Motor neuron (in vitro differentiated cells): ENCODE measurements around the gene COL4A4. TPM values are rescaled to one million over a fixed set of nuclear protein-coding genes. Genes with fewer than 3 reads are reported as not detected.
A peak's percentile ranks its signal among the peaks of the same experiment; 100 is the strongest.
"Not testable (repeated sequence)": the region's sequence is repeated elsewhere in the genome, so short reads cannot be mapped to it uniquely, and the experiment has no call there.

Experiments used
- ATAC-seq, 8 experiments: fragments of 200-7000 bp; cut with Tn5 transposase; replicated peaks in 6 of 8; 2 replicates each; pipeline ENCODE4 v1.8.0; 2021; ENCODE audit warnings: mild to moderate bottlenecking in 8 of 8, moderate library complexity in 8 of 8
- H3K27ac ChIP-seq, 2 donors: fragments of 250-450 bp; sonication (Bioruptor Pico); 2 replicates each; pipeline ENCODE4 v1.9.0; 2021; ENCODE audit warnings: antibody characterized with exemption in 2 of 2, mild to moderate bottlenecking in 2 of 2, moderate library complexity in 1 of 2
- H3K4me1 ChIP-seq, 2 donors: fragments of 250-450 bp; sonication (Bioruptor Pico); replicated peaks in 1 of 2; 2 replicates each; pipeline ENCODE4 v1.6.1; 2021; ENCODE audit warnings: antibody characterized with exemption in 2 of 2, mild to moderate bottlenecking in 2 of 2, moderate library complexity in 1 of 2
- H3K4me3 ChIP-seq, 5 donors: fragments of 250-450 bp; sonication (Bioruptor Pico); 2 replicates each; pipeline ENCODE4 v1.9.0; 2021; ENCODE audit warnings: antibody characterized with exemption in 5 of 5, mild to moderate bottlenecking in 5 of 5, moderate library complexity in 4 of 5
- WGBS, 10 experiments: fragments of 450-650 bp; shearing (Covaris generic); methylation state at CpG; one replicate each; pipeline ENCODE4 v1.0.0; 2022; 5-methylcytosine and 5-hydroxymethylcytosine counted together
- in situ Hi-C, 9 experiments: fragments of 400-800 bp; cut with MboI; loops; one replicate each; pipeline ENCODE4 v1.15.0; 2021; ENCODE audit warnings: low sequenced_read_pairs in 9 of 9, low pct_unique_long_range_greater_than_20kb in 2 of 9; ENCODE audit not compliant: unreplicated experiment in 9 of 9
- total RNA-seq, 8 experiments: library from RNA; unstranded; fragments of 300-600 nt; gene quantifications; 2 replicates each; pipeline versions ENCODE4 v1.2.3 to v1.2.4, GENCODE V29; 2022

COL4A4 gene
- total RNA-seq, 8 experiments from 2014 or later = 0.08 to 1.6 (median 0.45) TPM

DNA sequence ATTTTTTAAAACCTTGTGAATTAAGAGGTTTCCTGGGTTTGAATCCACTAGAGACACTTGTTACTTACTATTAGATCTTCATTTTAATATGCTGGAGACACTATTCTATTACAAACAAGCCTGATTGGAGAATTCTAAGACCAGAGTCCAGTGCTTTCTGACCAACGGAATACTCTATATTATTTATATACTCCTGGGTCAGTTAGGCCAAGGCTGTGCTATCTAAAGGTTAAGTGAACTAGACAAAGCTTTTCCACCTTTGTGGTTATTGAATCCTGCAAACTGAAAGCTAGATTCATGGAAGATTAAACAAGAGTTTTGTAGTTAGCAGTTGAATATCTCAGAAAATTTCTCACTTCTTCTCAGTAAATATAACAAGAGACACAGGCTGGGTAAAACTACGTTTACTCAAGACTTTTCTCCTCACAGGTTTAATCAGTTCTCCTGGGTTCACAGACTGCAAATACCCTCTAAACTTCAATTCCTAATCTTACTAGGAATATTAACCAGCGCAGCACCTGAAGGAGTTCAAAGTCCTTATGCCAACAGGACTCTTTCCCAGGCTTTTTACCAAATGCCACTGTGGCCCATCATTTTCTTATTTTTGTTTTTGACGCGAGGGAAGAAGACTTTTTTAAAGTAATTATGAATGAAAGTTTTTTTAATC lies 66.4 kb downstream of the COL4A4 start:
- Histone ChIP-seq H3K4me1 (peaks cover 2 to 4% of the 10 kb centered on the region in 2 donors), H3K27ac (no peak overlapping the region), H3K4me3 (no peak overlapping the region)
- ATAC-seq = no peak
- 60 to 90% (median 85%) methylated on average over 2 to 5 of the region's 5 CpGs for WGBS, 10 experiments
- in situ Hi-C loops = loop anchor here in 2 of 9 experiments (25.0 kb wide), 2 partner anchors 285 to 1435 kb away; no protein-coding TSS in a partner anchor

GRCh38 chr2:227095346-227095745 lies 68.7 kb downstream of the COL4A4 start:
- Histone ChIP-seq H3K4me3 (no peak overlapping the region), H3K4me1 (peaks cover 2 to 4% of the 10 kb centered on the region in 2 donors), H3K27ac (no peak overlapping the region)
- in situ Hi-C loops = loop anchor here in 2 of 9 experiments (25.0 kb wide), 2 partner anchors 283 to 1433 kb away; no protein-coding TSS in a partner anchor
- ATAC-seq = no peak
- WGBS, 10 experiments = 44 to 100% (median 85%) methylated on average over 1 to 4 of the region's 4 CpGs; no CpG with 5 or more reads in 2 of the 10 experiments

GRCh38 chr2:227082286-227082685 lies 81.7 kb downstream of the COL4A4 start:
- WGBS, 10 experiments = 0 to 100% (median 63%) methylated on average over 1 of the region's 1 CpG; no CpG with 5 or more reads in 4 of the 10 experiments
- H3K4me1 ChIP-seq = peaks cover 0 to 8% of the 10 kb centered on the region in 2 donors
- peak in 3 of 8 experiments; percentile 63 to 91 (median 66) for ATAC-seq
- in situ Hi-C loops = loop anchor here in 2 of 9 experiments (25.0 kb wide), 2 partner anchors 270 to 1420 kb away; no protein-coding TSS in a partner anchor
- H3K27ac ChIP-seq = no peak overlapping the region
- no peak overlapping the region for H3K4me3 ChIP-seq

DNA sequence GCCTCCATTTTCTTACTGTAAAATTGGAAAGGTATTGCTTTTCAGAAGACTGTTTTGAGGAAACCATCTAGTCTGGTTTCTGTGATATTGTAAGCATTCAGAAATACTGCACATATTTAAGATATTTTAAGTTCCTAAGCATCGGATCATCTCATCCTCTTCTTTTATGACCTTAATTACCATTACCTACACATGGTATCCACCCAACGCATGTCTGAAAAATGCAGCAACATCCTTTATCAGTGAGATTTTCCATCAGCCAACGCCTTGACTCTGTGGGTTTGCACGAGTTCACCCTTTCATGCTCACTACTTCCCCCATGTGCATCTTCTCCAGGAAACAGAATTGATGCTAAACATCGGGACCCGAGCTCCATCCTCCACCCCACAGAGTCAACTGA lies 84.3 kb downstream of the COL4A4 start:
- 3 to 91% (median 75%) methylated on average over 2 to 6 of the region's 6 CpGs; no CpG with 5 or more reads in 2 of the 10 experiments for WGBS, 10 experiments

DNA sequence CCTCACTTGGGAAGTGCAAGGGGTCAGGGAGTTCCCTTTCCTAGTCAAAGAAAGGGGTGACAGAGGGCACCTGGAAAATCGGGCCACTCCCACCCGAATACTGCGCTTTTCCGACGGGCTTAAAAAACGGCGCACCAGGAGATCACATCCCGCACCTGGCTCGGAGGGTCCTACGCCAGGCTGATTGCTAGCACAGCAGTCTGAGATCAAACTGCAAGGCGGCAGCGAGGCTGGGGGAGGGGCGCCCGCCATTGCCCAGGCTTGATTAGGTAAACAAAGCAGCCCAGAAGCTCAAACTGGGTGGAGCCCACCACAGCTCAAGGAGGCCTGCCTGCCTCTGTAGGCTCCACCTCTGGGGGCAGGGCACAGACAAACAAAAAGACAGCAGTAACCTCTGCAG lies 98.9 kb downstream of the COL4A4 start:
- in situ Hi-C loops, ATAC-seq, H3K27ac ChIP-seq, H3K4me1 ChIP-seq, H3K4me3 ChIP-seq: not testable (repeated sequence)
- WGBS, 10 experiments = no CpG with 5 or more reads among the region's 14 CpGs

More for the DNA sequence above, 84.3 kb downstream of the COL4A4 start:
- no peak overlapping the region for H3K27ac ChIP-seq
- peaks cover 0 to 8% of the 10 kb centered on the region in 2 donors for H3K4me1 ChIP-seq
- peak in 2 of 8 experiments; percentile 56 to 88 for ATAC-seq
- no peak overlapping the region for H3K4me3 ChIP-seq
- in situ Hi-C loops = loop anchor here in 2 of 9 experiments (25.0 kb wide), 2 partner anchors 267 to 1417 kb away; no protein-coding TSS in a partner anchor

GRCh38 chr2:227058888-227059399 lies 105.1 kb downstream of the COL4A4 start:
- in situ Hi-C loops = no loop called here
- no peak for ATAC-seq
- no peak overlapping the region for H3K4me3 ChIP-seq
- H3K4me1 ChIP-seq = no peaks in the 10 kb centered on the region
- WGBS, 10 experiments = 47 to 100% (median 93%) methylated on average over 1 to 3 of the region's 5 CpGs; no CpG with 5 or more reads in 2 of the 10 experiments
- H3K27ac ChIP-seq = no peak overlapping the region

DNA sequence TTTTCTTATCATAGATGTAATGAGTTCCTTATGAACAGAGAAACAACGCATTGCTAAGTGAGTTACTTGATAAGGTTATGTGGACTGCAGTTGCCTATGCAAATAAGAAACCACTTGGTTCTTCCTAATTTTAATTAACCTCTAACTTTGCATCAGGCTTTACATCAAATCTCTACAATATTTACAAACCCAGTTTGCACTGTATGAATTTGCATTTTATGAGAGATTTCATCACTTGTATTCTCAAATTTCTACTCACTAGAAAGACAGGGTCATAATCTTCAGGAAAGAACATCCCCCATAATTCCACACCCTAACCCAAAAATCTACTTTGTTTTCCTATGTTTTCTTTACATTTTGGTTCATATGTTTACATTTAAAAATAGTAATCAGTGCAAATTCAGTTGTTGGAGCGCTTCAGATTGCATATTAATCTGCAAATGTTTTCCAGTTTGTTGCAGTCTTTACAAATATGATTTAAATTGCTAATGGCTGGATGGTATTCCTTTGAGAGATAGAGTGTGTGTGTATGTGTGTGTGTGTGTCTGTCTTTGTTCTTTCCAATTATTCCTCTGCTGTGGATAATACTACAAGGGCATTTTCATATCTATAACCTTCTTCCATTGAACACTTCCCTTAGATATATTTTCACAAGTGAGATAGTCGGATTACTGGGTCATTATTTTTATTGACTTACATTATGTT lies 106.1 kb downstream of the COL4A4 start:
- no peak overlapping the region for H3K27ac ChIP-seq
- 0 to 100% (median 82%) methylated on average over 2 to 3 of the region's 3 CpGs for WGBS, 10 experiments
- no peaks in the 10 kb centered on the region for H3K4me1 ChIP-seq
- in situ Hi-C loops = no loop called here
- ATAC-seq = peak in 3 of 8 experiments; percentile 81 to 90 (median 90)
- H3K4me3 ChIP-seq = no peak overlapping the region

DNA sequence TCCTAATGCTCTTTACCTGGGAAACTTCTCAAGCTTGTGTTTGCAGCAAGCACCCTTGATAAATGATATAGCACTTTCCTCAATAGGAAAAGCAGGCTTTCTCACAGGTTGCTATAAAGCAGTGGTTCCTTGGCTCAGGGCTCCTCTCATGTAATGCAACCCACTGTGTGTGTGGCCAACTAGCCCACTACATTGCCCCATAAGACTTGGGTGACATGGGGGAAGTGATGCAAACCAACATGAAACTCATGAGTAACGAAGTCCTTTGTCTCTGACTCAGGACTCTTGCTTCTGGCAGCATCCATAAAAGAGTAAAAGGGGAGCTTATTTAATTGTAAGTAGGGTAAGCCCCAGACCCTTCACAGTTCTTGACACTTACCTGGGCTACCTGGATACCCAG lies 106.9 kb downstream of the COL4A4 start:
- no peak overlapping the region for H3K27ac ChIP-seq
- no peak overlapping the region for H3K4me3 ChIP-seq
- in situ Hi-C loops = no loop called here
- ATAC-seq = no peak
- no peaks in the 10 kb centered on the region for H3K4me1 ChIP-seq
- WGBS, 10 experiments = 60 to 86% methylated on average over 1 of the region's 1 CpG; no CpG with 5 or more reads in 8 of the 10 experiments

DNA sequence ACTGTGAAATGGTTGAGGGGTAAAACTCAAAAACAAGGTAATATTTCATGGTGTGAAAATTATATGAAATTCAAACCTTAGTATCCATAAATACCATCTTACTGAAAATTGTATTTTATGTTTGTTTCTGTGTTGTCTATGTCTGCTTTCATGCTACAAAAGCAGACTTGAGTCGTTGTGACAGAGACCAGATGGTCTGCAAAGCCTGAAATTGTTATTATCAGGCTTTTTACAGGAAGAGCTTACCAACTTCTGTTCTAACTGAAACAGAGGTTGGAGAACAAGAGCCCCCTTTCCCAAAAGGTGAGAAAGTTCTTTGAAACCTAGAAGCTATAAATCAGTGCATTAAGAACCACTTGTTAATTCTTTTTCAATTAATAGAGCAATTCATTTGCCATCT lies 110.0 kb downstream of the COL4A4 start:
- 11 to 91% (median 71%) methylated on average over 1 of the region's 1 CpG; no CpG with 5 or more reads in 3 of the 10 experiments for WGBS, 10 experiments
- in situ Hi-C loops = no loop called here
- Histone ChIP-seq H3K27ac (no peak overlapping the region), H3K4me3 (no peak overlapping the region), H3K4me1 (no peaks in the 10 kb centered on the region)
- ATAC-seq = no peak

GRCh38 chr2:227052879-227053278 lies 111.1 kb downstream of the COL4A4 start:
- 10 to 100% (median 70%) methylated on average over 1 to 5 of the region's 6 CpGs for WGBS, 10 experiments
- peak in 1 of 8 experiments; percentile 22 for ATAC-seq

DNA sequence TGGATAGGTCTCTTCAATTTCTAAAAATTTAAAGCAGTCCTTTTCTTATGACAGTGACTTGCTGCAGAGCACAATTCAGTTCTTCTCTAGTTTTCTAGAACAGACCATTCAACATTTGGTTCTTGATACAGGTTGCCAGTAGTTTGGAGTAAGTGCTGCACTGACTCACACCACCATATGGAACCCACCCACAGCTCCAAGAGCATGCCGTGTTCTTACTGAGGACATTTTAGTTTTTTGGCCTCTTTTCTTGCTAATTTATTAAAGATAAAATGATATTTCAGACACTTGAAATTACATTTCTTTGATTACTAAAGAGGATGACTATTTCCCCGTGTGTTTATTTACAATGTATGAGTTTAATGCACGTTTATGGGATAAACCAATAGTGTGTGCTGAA lies 120.0 kb downstream of the COL4A4 start:
- no peak overlapping the region for H3K4me3 ChIP-seq
- in situ Hi-C loops = no loop called here
- no peak overlapping the region for H3K27ac ChIP-seq
- 20 to 100% (median 73%) methylated on average over 2 to 3 of the region's 3 CpGs; no CpG with 5 or more reads in 1 of the 10 experiments for WGBS, 10 experiments
- ATAC-seq = no peak
- no peaks in the 10 kb centered on the region for H3K4me1 ChIP-seq

More at GRCh38 chr2:227052879-227053278, 111.1 kb downstream of the COL4A4 start:
- H3K4me1 ChIP-seq = no peaks in the 10 kb centered on the region
- H3K4me3 ChIP-seq = no peak overlapping the region
- in situ Hi-C loops = no loop called here
- H3K27ac ChIP-seq = no peak overlapping the region

DNA sequence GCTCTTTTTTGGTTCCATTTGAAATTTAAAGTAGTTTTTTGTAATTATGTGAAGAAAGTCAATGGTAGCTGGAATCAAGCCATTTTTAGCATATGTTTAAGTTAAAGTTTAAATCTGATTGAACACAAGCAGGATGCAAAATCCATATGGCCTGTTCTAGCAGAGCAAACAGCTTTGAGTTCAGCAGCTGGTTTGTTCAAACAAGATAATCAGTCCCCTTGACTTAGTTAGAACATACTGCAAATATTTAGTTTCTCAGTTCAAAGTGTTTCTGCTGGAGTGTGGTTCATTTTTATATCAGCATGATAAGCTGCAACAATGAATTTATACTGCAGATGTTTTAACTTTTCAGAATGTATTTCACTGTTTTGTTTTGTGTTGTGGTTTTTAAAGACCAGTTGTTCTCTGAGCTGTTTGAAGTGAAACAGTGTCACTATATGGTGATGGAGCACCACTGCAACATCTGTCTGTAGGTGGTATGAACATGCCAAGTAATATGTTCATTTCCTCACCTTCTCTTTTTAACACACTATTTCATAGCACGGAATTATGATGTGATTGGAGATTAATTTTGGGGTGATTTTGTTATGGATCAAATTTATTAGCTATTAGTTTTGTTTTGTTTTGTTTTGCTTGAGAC lies 125.3 kb downstream of the COL4A4 start:
- no peak for ATAC-seq
- H3K27ac ChIP-seq = no peak overlapping the region
- in situ Hi-C loops = no loop called here
- no peak overlapping the region for H3K4me3 ChIP-seq
- peaks cover 11 to 14% of the 10 kb centered on the region in 2 donors for H3K4me1 ChIP-seq
- WGBS, 10 experiments = 14 to 100% (median 88%) methylated on average over 1 of the region's 1 CpG; no CpG with 5 or more reads in 3 of the 10 experiments
